DND-41 (cell line): Measurements from ENCODE around the gene ZNF197.

Source experiments
- EZH2 ChIP-seq: IDR thresholded peaks from 3 replicates; pipeline ENCODE4 v1.6.1; 2012; ENCODE audit warnings: borderline replicate concordance, low read depth, mild to moderate bottlenecking, moderate library complexity, low read length, inconsistent platforms; ENCODE audit not compliant: severe bottlenecking
- TF ChIP-seq, protein P1 (sequence below): IDR thresholded peaks from 2 replicates; pipeline ENCODE4 v1.5.1; 2012; ENCODE audit warnings: borderline replicate concordance, low read length, moderate library complexity, mild to moderate bottlenecking; ENCODE audit not compliant: poor library complexity, severe bottlenecking; ENCODE audit errors: extremely low read depth

DNA sequence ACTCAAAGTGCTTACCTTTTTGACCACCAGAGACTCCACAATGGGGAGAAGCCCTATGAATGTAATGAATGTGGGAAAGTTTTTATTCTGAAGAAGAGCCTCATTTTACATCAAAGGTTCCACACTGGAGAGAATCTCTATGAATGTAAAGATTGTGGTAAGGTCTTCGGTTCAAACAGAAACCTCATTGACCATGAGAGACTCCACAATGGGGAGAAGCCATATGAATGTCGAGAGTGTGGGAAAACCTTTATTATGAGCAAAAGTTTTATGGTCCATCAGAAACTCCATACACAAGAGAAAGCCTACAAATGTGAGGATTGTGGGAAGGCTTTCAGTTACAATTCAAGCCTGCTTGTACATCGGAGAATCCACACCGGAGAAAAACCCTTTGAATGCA, 18.2 kb downstream of the ZNF197 start:
- TF ChIP-seq, protein P1, sequence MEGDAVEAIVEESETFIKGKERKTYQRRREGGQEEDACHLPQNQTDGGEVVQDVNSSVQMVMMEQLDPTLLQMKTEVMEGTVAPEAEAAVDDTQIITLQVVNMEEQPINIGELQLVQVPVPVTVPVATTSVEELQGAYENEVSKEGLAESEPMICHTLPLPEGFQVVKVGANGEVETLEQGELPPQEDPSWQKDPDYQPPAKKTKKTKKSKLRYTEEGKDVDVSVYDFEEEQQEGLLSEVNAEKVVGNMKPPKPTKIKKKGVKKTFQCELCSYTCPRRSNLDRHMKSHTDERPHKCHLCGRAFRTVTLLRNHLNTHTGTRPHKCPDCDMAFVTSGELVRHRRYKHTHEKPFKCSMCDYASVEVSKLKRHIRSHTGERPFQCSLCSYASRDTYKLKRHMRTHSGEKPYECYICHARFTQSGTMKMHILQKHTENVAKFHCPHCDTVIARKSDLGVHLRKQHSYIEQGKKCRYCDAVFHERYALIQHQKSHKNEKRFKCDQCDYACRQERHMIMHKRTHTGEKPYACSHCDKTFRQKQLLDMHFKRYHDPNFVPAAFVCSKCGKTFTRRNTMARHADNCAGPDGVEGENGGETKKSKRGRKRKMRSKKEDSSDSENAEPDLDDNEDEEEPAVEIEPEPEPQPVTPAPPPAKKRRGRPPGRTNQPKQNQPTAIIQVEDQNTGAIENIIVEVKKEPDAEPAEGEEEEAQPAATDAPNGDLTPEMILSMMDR: no peak
- no peak for TF ChIP-seq EZH2
